Activated T-cell treated with anti-CD3 and anti-CD28 coated beads for 4 hours (primary cell): ENCODE measurements around the gene SKAP2.

Experiments
- DNase-seq: peaks from one replicate; pipeline ENCODE4 v3.0.0-alpha.2; 2020

SKAP2 gene

GRCh38 chr7:26743205-26743604, 121.2 kb downstream of the SKAP2 start:
- no peak for DNase-seq

GRCh38 chr7:26735976-26736600, 128.3 kb downstream of the SKAP2 start:
- DNase-seq, result no peak

GRCh38 chr7:26729150-26729775, 135.1 kb downstream of the SKAP2 start:
- no peak for DNase-seq

GRCh38 chr7:26726051-26726450, 138.3 kb downstream of the SKAP2 start:
- DNase-seq, result no peak

- no peak for DNase-seq
Measured at GRCh38 chr7:26724795-26725194, 139.6 kb downstream of the SKAP2 start.

GRCh38 chr7:26723129-26723528, 141.3 kb downstream of the SKAP2 start:
- no peak for DNase-seq

GRCh38 chr7:26721450-26721849, 142.9 kb downstream of the SKAP2 start:
- no peak for DNase-seq

GRCh38 chr7:26718063-26718462, 146.3 kb downstream of the SKAP2 start:
- no peak for DNase-seq

- no peak for DNase-seq
Measured at GRCh38 chr7:26714438-26714837, 150.0 kb downstream of the SKAP2 start.

GRCh38 chr7:26714006-26714405, 150.4 kb downstream of the SKAP2 start:
- no peak for DNase-seq

GRCh38 chr7:26709210-26709990, 155.0 kb downstream of the SKAP2 start:
- DNase-seq, result no peak

- no peak for DNase-seq
Measured at GRCh38 chr7:26705567-26705966, 158.8 kb downstream of the SKAP2 start.

- no peak for DNase-seq
Measured at GRCh38 chr7:26704786-26705185, 159.6 kb downstream of the SKAP2 start.

GRCh38 chr7:26704036-26704435, 160.4 kb downstream of the SKAP2 start:
- DNase-seq, result no peak

- DNase-seq, result no peak
Measured at GRCh38 chr7:26700893-26701292, 163.5 kb downstream of the SKAP2 start.

- no peak for DNase-seq
Measured at GRCh38 chr7:26700386-26700785, 164.0 kb downstream of the SKAP2 start.

GRCh38 chr7:26699766-26700165, 164.6 kb downstream of the SKAP2 start:
- DNase-seq, result no peak

GRCh38 chr7:26698806-26699205, 165.6 kb downstream of the SKAP2 start:
- DNase-seq, result no peak

- DNase-seq, result no peak
Measured at GRCh38 chr7:26698194-26698593, 166.2 kb downstream of the SKAP2 start.

- no peak for DNase-seq
Measured at GRCh38 chr7:26696978-26697377, 167.4 kb downstream of the SKAP2 start.

GRCh38 chr7:26696161-26696560, 168.2 kb downstream of the SKAP2 start:
- DNase-seq, result no peak

GRCh38 chr7:26694713-26695112, 169.7 kb downstream of the SKAP2 start:
- DNase-seq, result no peak

- DNase-seq, result no peak
Measured at GRCh38 chr7:26694141-26694540, 170.2 kb downstream of the SKAP2 start.

- no peak for DNase-seq
Measured at GRCh38 chr7:26691886-26692285, 172.5 kb downstream of the SKAP2 start.
